ENCODE results near the gene RBM20. TPM values are rescaled to one million over a fixed set of nuclear protein-coding genes. Genes with fewer than 3 reads are reported as not detected.
A peak's percentile ranks its signal among the peaks of the same experiment; 100 is the strongest.
"Not testable (repeated sequence)": the region's sequence is repeated elsewhere in the genome, so short reads cannot be mapped to it uniquely, and the experiment has no call there.

The RBM20 gene
- total RNA-seq, result under 1 TPM in 1 of 3 donors, not detected in 2; 0.03 TPM

GRCh38 chr10:110643653-110644597 lies at the start of gene RBM20:
Gene RBM20, plus strand, starts transcription at chr10:110644336. Its CDS starts 119 bp downstream, at chr10:110644455.
- Mint-ChIP-seq H3K36me3 (ENCODE audit: insufficient read depth) (no peaks in the 10 kb centered on the region), H3K4me3 (peak within 1 kb of the TSS; percentile 81), H3K27me3 (ENCODE audit: low read depth) (peaks cover 61% of the 10 kb centered on the region), H3K9me3 (no peaks in the 10 kb centered on the region), H3K4me1 (ENCODE audit: low read depth) (peaks cover 30% of the 10 kb centered on the region)
- no peak for DNase-seq
- peak; percentile 56 to 68 for ATAC-seq

GRCh38 chr10:110597476-110597875 lies 46.7 kb upstream of the RBM20 start:
- Mint-ChIP-seq H3K4me1 (ENCODE audit: low read depth) (peaks cover 4% of the 10 kb centered on the region), H3K27me3 (ENCODE audit: low read depth) (no peaks in the 10 kb centered on the region), H3K36me3 (ENCODE audit: insufficient read depth) (peaks cover 32% of the 10 kb centered on the region), H3K4me3 (no peak overlapping the region), H3K9me3 (no peaks in the 10 kb centered on the region)
- ATAC-seq (no peak), DNase-seq (no peak)

- Mint-ChIP-seq H3K9me3 (no peaks in the 10 kb centered on the region), H3K4me3 (no peak overlapping the region), H3K27me3 (ENCODE audit: low read depth) (no peaks in the 10 kb centered on the region), H3K36me3 (ENCODE audit: insufficient read depth) (peaks cover 31% of the 10 kb centered on the region), H3K4me1 (ENCODE audit: low read depth) (peaks cover 2% of the 10 kb centered on the region)
- peak; percentile 25 for DNase-seq
- peak in 1 of 2 donors; percentile 53 for ATAC-seq
These were observed 43.5 kb upstream of the RBM20 start for GRCh38 chr10:110600487-110601101.

- H3K36me3 Mint-ChIP-seq (ENCODE audit: insufficient read depth), result peaks cover 30% of the 10 kb centered on the region
- H3K27me3 Mint-ChIP-seq (ENCODE audit: low read depth), result no peaks in the 10 kb centered on the region
These were observed 42.6 kb upstream of the RBM20 start for GRCh38 chr10:110601581-110601980.

GRCh38 chr10:110608087-110608486 lies 36.0 kb upstream of the RBM20 start:
- Mint-ChIP-seq H3K36me3 (ENCODE audit: insufficient read depth) (peaks cover 11% of the 10 kb centered on the region), H3K9me3 (no peaks in the 10 kb centered on the region), H3K4me3 (no peak overlapping the region), H3K27me3 (ENCODE audit: low read depth) (no peaks in the 10 kb centered on the region), H3K4me1 (ENCODE audit: low read depth) (peaks cover 19% of the 10 kb centered on the region)
- DNase-seq, result no peak
- no peak for ATAC-seq

More at GRCh38 chr10:110601581-110601980, 42.6 kb upstream of the RBM20 start:
- no peak overlapping the region for H3K4me3 Mint-ChIP-seq
- no peaks in the 10 kb centered on the region for H3K9me3 Mint-ChIP-seq
- H3K4me1 Mint-ChIP-seq (ENCODE audit: low read depth), result peaks cover 2% of the 10 kb centered on the region
- DNase-seq (no peak), ATAC-seq (no peak)

GRCh38 chr10:110609605-110610004 lies 34.5 kb upstream of the RBM20 start:
- Mint-ChIP-seq H3K9me3 (no peaks in the 10 kb centered on the region), H3K4me3 (no peak overlapping the region), H3K4me1 (ENCODE audit: low read depth) (peaks cover 31% of the 10 kb centered on the region), H3K36me3 (ENCODE audit: insufficient read depth) (peaks cover 6% of the 10 kb centered on the region), H3K27me3 (ENCODE audit: low read depth) (no peaks in the 10 kb centered on the region)
- ATAC-seq (no peak), DNase-seq (no peak)

- H3K9me3 Mint-ChIP-seq, result no peaks in the 10 kb centered on the region
- H3K27me3 Mint-ChIP-seq (ENCODE audit: low read depth), result no peaks in the 10 kb centered on the region
- ATAC-seq (peak; percentile 19 to 29), DNase-seq (peak; percentile 44)
- peaks cover 32% of the 10 kb centered on the region for H3K4me1 Mint-ChIP-seq (ENCODE audit: low read depth)
- no peaks in the 10 kb centered on the region for H3K36me3 Mint-ChIP-seq (ENCODE audit: insufficient read depth)
- no peak overlapping the region for H3K4me3 Mint-ChIP-seq
These were observed 33.8 kb upstream of the RBM20 start for GRCh38 chr10:110610308-110610774.

GRCh38 chr10:110610781-110611180 lies 33.4 kb upstream of the RBM20 start:
- H3K27me3 Mint-ChIP-seq (ENCODE audit: low read depth); H3K36me3 Mint-ChIP-seq (ENCODE audit: insufficient read depth); H3K9me3 Mint-ChIP-seq; H3K4me3 Mint-ChIP-seq; DNase-seq; ATAC-seq: not testable (repeated sequence)
- peaks cover 36% of the 10 kb centered on the region for H3K4me1 Mint-ChIP-seq (ENCODE audit: low read depth)

- no peak for ATAC-seq
- Mint-ChIP-seq H3K4me3 (no peak overlapping the region), H3K4me1 (ENCODE audit: low read depth) (peaks cover 42% of the 10 kb centered on the region)
These were observed 32.0 kb upstream of the RBM20 start for GRCh38 chr10:110612087-110612486.

GRCh38 chr10:110612629-110613028 lies 31.5 kb upstream of the RBM20 start:
- Mint-ChIP-seq H3K4me3 (no peak overlapping the region), H3K36me3 (ENCODE audit: insufficient read depth) (no peaks in the 10 kb centered on the region), H3K9me3 (no peaks in the 10 kb centered on the region), H3K4me1 (ENCODE audit: low read depth) (peaks cover 48% of the 10 kb centered on the region), H3K27me3 (ENCODE audit: low read depth) (no peaks in the 10 kb centered on the region)
- ATAC-seq, result no peak
- no peak for DNase-seq

More at GRCh38 chr10:110612087-110612486, 32.0 kb upstream of the RBM20 start:
- Mint-ChIP-seq H3K9me3 (no peaks in the 10 kb centered on the region), H3K27me3 (ENCODE audit: low read depth) (no peaks in the 10 kb centered on the region), H3K36me3 (ENCODE audit: insufficient read depth) (no peaks in the 10 kb centered on the region)
- DNase-seq, result no peak

GRCh38 chr10:110613341-110613995 lies 30.7 kb upstream of the RBM20 start:
- ATAC-seq (peak; percentile 60 to 66), DNase-seq (no peak)
- H3K27me3 Mint-ChIP-seq (ENCODE audit: low read depth), result no peaks in the 10 kb centered on the region
- peaks cover 56% of the 10 kb centered on the region for H3K4me1 Mint-ChIP-seq (ENCODE audit: low read depth)
- H3K36me3 Mint-ChIP-seq (ENCODE audit: insufficient read depth), result no peaks in the 10 kb centered on the region
- no peak overlapping the region for H3K4me3 Mint-ChIP-seq
- no peaks in the 10 kb centered on the region for H3K9me3 Mint-ChIP-seq

GRCh38 chr10:110613996-110614495 lies 30.1 kb upstream of the RBM20 start:
- Mint-ChIP-seq H3K36me3 (ENCODE audit: insufficient read depth) (no peaks in the 10 kb centered on the region), H3K4me1 (ENCODE audit: low read depth) (peaks cover 61% of the 10 kb centered on the region), H3K9me3 (no peaks in the 10 kb centered on the region), H3K27me3 (ENCODE audit: low read depth) (no peaks in the 10 kb centered on the region), H3K4me3 (no peak overlapping the region)
- no peak for DNase-seq
- ATAC-seq, result peak; percentile 38 to 47

- ATAC-seq (no peak), DNase-seq (no peak)
- H3K27me3 Mint-ChIP-seq (ENCODE audit: low read depth), result no peaks in the 10 kb centered on the region
- H3K9me3 Mint-ChIP-seq, result no peaks in the 10 kb centered on the region
- no peaks in the 10 kb centered on the region for H3K36me3 Mint-ChIP-seq (ENCODE audit: insufficient read depth)
- H3K4me3 Mint-ChIP-seq, result no peak overlapping the region
- peaks cover 64% of the 10 kb centered on the region for H3K4me1 Mint-ChIP-seq (ENCODE audit: low read depth)
These were observed 28.9 kb upstream of the RBM20 start for GRCh38 chr10:110615057-110615747.

Measured in activated T-cell treated with anti-CD3 and anti-CD28 coated beads, Interleukin-2, amount 50 U/mL, for 4 hours (primary cell).